HepG2 (cell line): ENCODE results near the gene FGF2. TPM values are rescaled to one million over a fixed set of nuclear protein-coding genes. Genes with fewer than 3 reads are reported as not detected.

Source experiments
- ATAC-seq: fragments of 200-7000 bp; cut with Tn5 transposase; 3 replicates; pipeline ENCODE4 v1.9.1; 2020; ENCODE audit warnings: mild to moderate bottlenecking, moderate library complexity
- BruUV-seq: library from RNA; stranded (reverse); fragments of 400-500 nt; replicated peaks from 2 replicates; lab custom pipeline; 2021; lab: Mats Ljungman, UMichigan
- CTCF ChIA-PET: fragments of 300-600 bp; formaldehyde crosslinking; extraction: SDS; loops from one replicate; lab custom pipeline; 2021; ENCODE audit warnings: low total read pairs, inconsistent platforms, low intra/inter-chr PET ratio; lab: Yijun Ruan, JAX
- POLR2A ChIA-PET: fragments of 350-600 bp; sonication (Branson Sonifier 250); formaldehyde crosslinking; loops from one replicate; lab custom pipeline; 2020; ENCODE audit warnings: antibody characterized with exemption, inconsistent platforms; lab: Yijun Ruan, JAX
- DNase-seq: peaks from one replicate; pipeline ENCODE4 v3.0.0-alpha.2; 2015; ENCODE audit warnings: low spot score
- FAIRE-seq: peaks from 3 replicates; lab custom pipeline; 2011; peaks lifted over from hg19 to GRCh38; lab: Jason Lieb, UNC
- H2AFZ ChIP-seq: one replicate; pipeline ENCODE4 v1.6.1; 2011; ENCODE audit warnings: low read length, inconsistent platforms
- H3K27ac ChIP-seq: fragments of 300-600 bp; 3 replicates; pipeline ENCODE4 v1.8.0; 2011; ENCODE audit warnings: mixed run types, mild to moderate bottlenecking, mixed read lengths, low read length, inconsistent platforms; ENCODE audit not compliant: insufficient read depth; ENCODE audit errors: extremely low read length
- H3K27me3 ChIP-seq, 2 experiments: fragments of 200-600 bp in 1 of 2; 2 replicates in 1 of 2; 3 replicates in 1 of 2; pipeline versions ENCODE4 v1.6.0 to v1.8.0; 2011; ENCODE audit warnings: low read length in 2 of 2, mild to moderate bottlenecking in 2 of 2, moderate library complexity in 2 of 2, inconsistent platforms in 1 of 2; ENCODE audit not compliant: insufficient read depth in 2 of 2, control insufficient read depth in 1 of 2
- H3K36me3 ChIP-seq, 2 experiments: fragments of 200-600 bp in 1 of 2; replicated peaks in 1 of 2; 2 replicates in 1 of 2; 3 replicates in 1 of 2; pipeline versions ENCODE4 v1.5.1 to v1.8.0; 2011; ENCODE audit warnings: low read length in 2 of 2, inconsistent platforms in 1 of 2; ENCODE audit not compliant: insufficient read depth in 2 of 2, control insufficient read depth in 1 of 2
- H3K4me1 ChIP-seq: 2 replicates; pipeline ENCODE4 v1.5.1; 2012; ENCODE audit warnings: low read length, inconsistent platforms; ENCODE audit not compliant: insufficient read depth
- H3K4me2 ChIP-seq: 2 replicates; pipeline ENCODE4 v1.6.0; 2011; ENCODE audit warnings: low read depth, low read length, inconsistent platforms
- H3K4me3 ChIP-seq, 3 experiments: fragments of 200-600 bp in 1 of 3; sonication (generic), shearing (Covaris generic) in 1 of 3; replicated peaks in 1 of 3; 2 replicates each; pipeline ENCODE4 v1.5.1; 2011 to 2016; ENCODE audit warnings: low read length in 3 of 3, inconsistent platforms in 2 of 3, low read depth in 2 of 3, mild to moderate bottlenecking in 2 of 3, control low read depth in 1 of 3, mixed read lengths in 1 of 3; ENCODE audit not compliant: insufficient read depth in 1 of 3
- H3K79me2 ChIP-seq: one replicate; pipeline ENCODE4 v1.6.1; 2011; ENCODE audit warnings: low read length, inconsistent platforms; ENCODE audit not compliant: insufficient read depth
- H3K9ac ChIP-seq: 2 replicates; pipeline ENCODE4 v1.6.0; 2011; ENCODE audit warnings: mild to moderate bottlenecking, low read depth, low read length, inconsistent platforms; ENCODE audit not compliant: insufficient read depth
- H3K9me3 ChIP-seq: 2 replicates; pipeline ENCODE4 v1.5.1; 2012; ENCODE audit warnings: mild to moderate bottlenecking, low read length
- H4K20me1 ChIP-seq: 2 replicates; pipeline ENCODE4 v1.6.0; 2011; ENCODE audit warnings: inconsistent platforms, mild to moderate bottlenecking, low read length, moderate library complexity; ENCODE audit not compliant: insufficient read depth
- AHR ChIP-seq: IDR thresholded peaks from 2 replicates; pipeline ENCODE4 v1.6.1; 2018; ENCODE audit warnings: missing genetic modification reagents, missing compliant biosample characterization
- CBX2 ChIP-seq, 2 experiments: fragments of 200-600 bp in 1 of 2; sonication (generic); formaldehyde crosslinking in 1 of 2; IDR thresholded peaks; 2 replicates each; pipeline versions ENCODE4 v1.7.0 to v1.8.1; 2018 to 2022; ENCODE audit warnings: low read depth in 2 of 2, low read length in 1 of 2, mild to moderate bottlenecking in 1 of 2, missing genetic modification reagents in 1 of 2
- FOXA1 ChIP-seq, 2 experiments: fragments of 450-650 bp in 1 of 2; sonication (generic) in 1 of 2; formaldehyde crosslinking in 1 of 2; IDR thresholded peaks; 2 replicates each; pipeline versions ENCODE4 v1.4.0 to v1.6.1; 2016 to 2020; ENCODE audit warnings: missing genetic modification reagents in 1 of 2
- GFI1 ChIP-seq: sonication (generic); formaldehyde crosslinking; IDR thresholded peaks from 2 replicates; pipeline ENCODE4 v1.5.0; 2020; ENCODE audit warnings: missing genetic modification reagents, mild to moderate bottlenecking, borderline replicate concordance
- GPBP1L1 ChIP-seq: sonication (generic); formaldehyde crosslinking; IDR thresholded peaks from 2 replicates; pipeline ENCODE4 v1.5.0; 2020; ENCODE audit warnings: mild to moderate bottlenecking, missing genetic modification reagents
- NCOA5 ChIP-seq: sonication (generic); formaldehyde crosslinking; IDR thresholded peaks from 2 replicates; pipeline ENCODE4 v1.4.0; 2020; ENCODE audit warnings: missing genetic modification reagents
- PLRG1 ChIP-seq: fragments of 450-650 bp; conservative IDR thresholded peaks from 2 replicates; pipeline ENCODE4 v1.6.1; 2016
- SP5 ChIP-seq: IDR thresholded peaks from 2 replicates; pipeline ENCODE4 v1.6.1; 2016; ENCODE audit warnings: low read depth, borderline replicate concordance
- ZFY ChIP-seq: sonication (generic); formaldehyde crosslinking; IDR thresholded peaks from 2 replicates; pipeline ENCODE4 v1.4.0; 2020; ENCODE audit warnings: missing genetic modification reagents
- ZNF143 ChIP-seq: sonication (generic); formaldehyde crosslinking; IDR thresholded peaks from 2 replicates; pipeline ENCODE4 v1.4.0; 2020; ENCODE audit warnings: missing genetic modification reagents
- ZNF251 ChIP-seq: sonication (generic); formaldehyde crosslinking; IDR thresholded peaks from 2 replicates; pipeline ENCODE4 v1.9.0; 2021; ENCODE audit warnings: mild to moderate bottlenecking, missing genetic modification reagents
- ZNF318 ChIP-seq: sonication (generic); formaldehyde crosslinking; IDR thresholded peaks from 2 replicates; pipeline ENCODE4 v1.4.0; 2020; ENCODE audit warnings: mild to moderate bottlenecking, missing genetic modification reagents
- ZNF333 ChIP-seq: sonication (generic); formaldehyde crosslinking; IDR thresholded peaks from 2 replicates; pipeline ENCODE4 v1.4.0; 2020; ENCODE audit warnings: mild to moderate bottlenecking, missing genetic modification reagents, borderline replicate concordance
- ZNF431 ChIP-seq: sonication (generic); formaldehyde crosslinking; IDR thresholded peaks from 2 replicates; pipeline ENCODE4 v1.9.0; 2022; ENCODE audit warnings: missing genetic modification reagents, low read depth, mild to moderate bottlenecking, borderline replicate concordance
- ZNF572 ChIP-seq: sonication (generic); formaldehyde crosslinking; IDR thresholded peaks from 2 replicates; pipeline ENCODE4 v1.5.1; 2020; ENCODE audit warnings: mild to moderate bottlenecking, missing genetic modification reagents
- ZNF816 ChIP-seq: sonication (generic); formaldehyde crosslinking; IDR thresholded peaks from 2 replicates; pipeline ENCODE4 v1.8.0; 2022; ENCODE audit warnings: missing genetic modification reagents, mild to moderate bottlenecking, borderline replicate concordance
- WGBS: methylation state at CpG from one replicate; pipeline ENCODE4 v1.1.6; 2017; ENCODE audit warnings: low lambda C conversion rate; 5-methylcytosine and 5-hydroxymethylcytosine counted together
- in situ Hi-C: cut with HindIII; loops from 2 replicates; pipeline ENCODE4 v1.10.0; 2017; ENCODE audit warnings: low pct_unique_long_range_greater_than_20kb; ENCODE audit not compliant: extremely low pct_ligation_motif_present
- intact Hi-C: fragments of 100-400 bp; cut with micrococcal nuclease; formaldehyde crosslinking; loops from one replicate; pipeline ENCODE4 v1.10.0; 2022; ENCODE audit not compliant: unreplicated experiment
- polyA plus RNA-seq, 8 experiments: library from polyadenylated mRNA; depleted of rRNA in 3 of 8; stranded (reverse) in 7 of 8; unstranded in 1 of 8; fragments of >200 nt; fragmentation: Illumina TruSeq in 4 of 8; extraction: Trizol in 4 of 8; gene quantifications; 2 replicates each; pipeline versions ENCODE4 v1.2.1 to v1.2.3, GENCODE V29; 2011 to 2016; ENCODE audit warnings: low read depth in 4 of 8, missing spikeins in 1 of 8, mixed read lengths in 1 of 8; ENCODE audit not compliant: insufficient read depth in 1 of 8
- total RNA-seq, 5 experiments: library from RNA; depleted of rRNA; stranded (reverse); fragments of >200 nt; fragmentation: Illumina TruSeq; extraction: Trizol; gene quantifications; 2 replicates each; pipeline ENCODE4 v1.2.3, GENCODE V29; 2016; ENCODE audit warnings: low read depth in 1 of 5

FGF2 gene
- total and polyA plus RNA-seq, 2 of the 13 experiments (the other 11 are each of a cell fraction or from before 2014, with no cell fraction given), result 0.01 to 0.02 TPM

GRCh38 chr4:122914938-122915337, 88.3 kb downstream of the FGF2 start (continued):
- no peak for TF ChIP-seq ZFY
- TF ChIP-seq ZNF816 (CRISPR knock-in tag), result no peak
- TF ChIP-seq PLRG1, result no peak
- TF ChIP-seq CBX2 (IDR thresholded peaks at IDR 0.05; ENCODE audit: low read depth, low read length), result no peak
- no peak for TF ChIP-seq CBX2 (CRISPR knock-in tag; IDR thresholded peaks at IDR 0.05; ENCODE audit: low read depth)

GRCh38 chr4:122917731-122918130, 91.1 kb downstream of the FGF2 start:
- Histone ChIP-seq H3K79me2 (peaks cover 3% of the 10 kb centered on the region), H3K9ac (no peak overlapping the region), H3K4me3 (no peak overlapping the region), H3K4me2 (no peak overlapping the region), H3K27me3 (no peaks in the 10 kb centered on the region; a peak in 1 of 5 replicates), H3K27ac (no peak overlapping the region), H3K9me3 (no peaks in the 10 kb centered on the region), H3K36me3 (no peaks in the 10 kb centered on the region; a peak in 1 of 5 replicates), H2AFZ (no peak overlapping the region), H4K20me1 (no peaks in the 10 kb centered on the region), H3K4me1 (peaks cover 19% of the 10 kb centered on the region)
- ChIA-PET POLR2A (no interaction called here), CTCF (no interaction called here)
- BruUV-seq, result no TSS peak
- in situ Hi-C loops (loop anchor here (10.0 kb wide), 1 partner anchor 313 kb away; no protein-coding TSS in a partner anchor), intact Hi-C loops (no loop called here)
- WGBS, result 95% methylated on average over 5 of the region's 5 CpGs
- ATAC-seq, result no peak
- FAIRE-seq, result no peak
- DNase-seq, result no peak
- TF ChIP-seq GFI1 (CRISPR knock-in tag) (no peak), SP5 (no peak), ZNF251 (CRISPR knock-in tag) (no peak), NCOA5 (CRISPR knock-in tag) (no peak), GPBP1L1 (CRISPR knock-in tag) (no peak), ZNF143 (CRISPR knock-in tag) (no peak), ZNF572 (CRISPR knock-in tag) (no peak), ZNF431 (no peak), FOXA1 (IDR thresholded peaks at IDR 0.05) (no peak), FOXA1 (CRISPR knock-in tag; IDR thresholded peaks at IDR 0.05) (no peak), AHR (CRISPR knock-in tag) (no peak), ZNF318 (no peak), ZNF333 (CRISPR knock-in tag) (no peak)
